Measurements from ENCODE around the gene CDH4.
"Not testable (repeated sequence)": the region's sequence is repeated elsewhere in the genome, so short reads cannot be mapped to it uniquely, and the experiment has no call there.

The CDH4 gene

GRCh38 chr20:61933481-61933950 is 681.5 kb downstream of the CDH4 start:
- DNase-seq: no peak

GRCh38 chr20:61933951-61934715 is 682.1 kb downstream of the CDH4 start:
- no peak for DNase-seq

GRCh38 chr20:61934716-61935530 is 682.9 kb downstream of the CDH4 start:
- no peak for DNase-seq

- DNase-seq: no peak
Observed at GRCh38 chr20:61935926-61936700, 684.1 kb downstream of the CDH4 start.

- DNase-seq: no peak
Observed at GRCh38 chr20:61936701-61937131, 684.7 kb downstream of the CDH4 start.

GRCh38 chr20:61937146-61937962 is 685.3 kb downstream of the CDH4 start:
- DNase-seq: no peak

GRCh38 chr20:61937963-61938838 is 686.1 kb downstream of the CDH4 start:
- no peak for DNase-seq

GRCh38 chr20:61938839-61939690 is 687.0 kb downstream of the CDH4 start:
- DNase-seq: no peak

- DNase-seq: no peak
Observed at GRCh38 chr20:61939691-61940360, 687.8 kb downstream of the CDH4 start.

- no peak for DNase-seq
Observed at GRCh38 chr20:61940491-61940890, 688.4 kb downstream of the CDH4 start.

GRCh38 chr20:61940976-61941720 is 689.1 kb downstream of the CDH4 start:
- no peak for DNase-seq

GRCh38 chr20:61941721-61942405 is 689.8 kb downstream of the CDH4 start:
- no peak for DNase-seq

- no peak for DNase-seq
Observed at GRCh38 chr20:61942526-61942925, 690.5 kb downstream of the CDH4 start.

GRCh38 chr20:61944967-61945366 is 692.9 kb downstream of the CDH4 start:
- DNase-seq: not testable (repeated sequence)

- not testable (repeated sequence) for DNase-seq
Observed at GRCh38 chr20:61945495-61945894, 693.4 kb downstream of the CDH4 start.

GRCh38 chr20:61948056-61948455 is 696.0 kb downstream of the CDH4 start:
- not testable (repeated sequence) for DNase-seq

- DNase-seq: no peak
Observed at GRCh38 chr20:61948586-61949362, 696.7 kb downstream of the CDH4 start.

- DNase-seq: no peak
Observed at GRCh38 chr20:61949363-61949713, 697.3 kb downstream of the CDH4 start.

Measured in fibroblast of skin of right quadriceps (primary cell).